ENCODE measurements around the gene TSSK2. TPM values are rescaled to one million over a fixed set of nuclear protein-coding genes. Genes with fewer than 3 reads are reported as not detected.

TSSK2 gene
- total and polyA plus RNA-seq, 2 experiments from 2014 or later = not detected

DNA sequence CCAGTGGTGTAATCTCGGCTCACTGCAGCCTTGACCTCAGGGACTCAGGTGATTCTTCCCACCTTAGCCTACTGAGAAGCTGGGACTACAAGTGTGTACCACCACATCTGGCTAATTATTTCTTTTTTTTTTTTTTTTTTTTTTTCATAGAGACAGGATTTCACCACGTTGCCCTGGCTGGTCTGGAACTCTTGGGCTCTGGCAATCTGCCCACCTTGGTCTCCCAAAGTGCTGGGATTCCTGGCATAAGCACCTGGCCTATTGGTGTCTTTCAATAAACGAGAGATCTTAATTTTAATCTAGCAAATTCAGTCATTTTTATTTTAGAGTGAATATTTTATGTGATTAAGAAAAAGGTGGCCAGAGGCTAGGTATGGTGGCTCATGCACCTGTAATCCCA lies 49.0 kb upstream of the TSSK2 start:
- DNase-seq (ENCODE audit: low spot score) = no peak
- H3K27me3 ChIP-seq (ENCODE audit: insufficient read depth) = no peaks in the 10 kb centered on the region
- peaks cover 6% of the 10 kb centered on the region; the same call in 1 of the 2 replicates for H4K20me1 ChIP-seq (replicated peaks; ENCODE audit: insufficient read depth)
- H3K9me3 Mint-ChIP-seq = peaks cover 5% of the 10 kb centered on the region; the same call in 2 of the 3 replicates
- peaks cover 30% of the 10 kb centered on the region for H3K36me3 Mint-ChIP-seq (ENCODE audit: low read depth)
- H3K4me3 ChIP-seq = no peak overlapping the region
- H3K27ac Mint-ChIP-seq = no peak overlapping the region
- no peak for ATAC-seq
- H3K4me2 ChIP-seq = no peak overlapping the region
- peaks cover 5% of the 10 kb centered on the region; the same call in 1 of the 2 replicates for H3K4me1 ChIP-seq (ENCODE audit: insufficient read depth)
- H3K79me2 ChIP-seq (replicated peaks; ENCODE audit: insufficient read depth) = peaks cover 3% of the 10 kb centered on the region; the same call in 1 of the 2 replicates
- no peaks in the 10 kb centered on the region for H3F3A ChIP-seq (replicated peaks; ENCODE audit: low read depth)
- H3K9me2 ChIP-seq (ENCODE audit: insufficient read depth) = no peaks in the 10 kb centered on the region
- H3K4me3 Mint-ChIP-seq = no peak overlapping the region
- H2AFZ ChIP-seq = no peak overlapping the region
- H3K4me1 Mint-ChIP-seq = peaks cover 4% of the 10 kb centered on the region
- no peak overlapping the region for H3K27ac ChIP-seq (ENCODE audit: low read depth)
- TF ChIP-seq, protein P1, sequence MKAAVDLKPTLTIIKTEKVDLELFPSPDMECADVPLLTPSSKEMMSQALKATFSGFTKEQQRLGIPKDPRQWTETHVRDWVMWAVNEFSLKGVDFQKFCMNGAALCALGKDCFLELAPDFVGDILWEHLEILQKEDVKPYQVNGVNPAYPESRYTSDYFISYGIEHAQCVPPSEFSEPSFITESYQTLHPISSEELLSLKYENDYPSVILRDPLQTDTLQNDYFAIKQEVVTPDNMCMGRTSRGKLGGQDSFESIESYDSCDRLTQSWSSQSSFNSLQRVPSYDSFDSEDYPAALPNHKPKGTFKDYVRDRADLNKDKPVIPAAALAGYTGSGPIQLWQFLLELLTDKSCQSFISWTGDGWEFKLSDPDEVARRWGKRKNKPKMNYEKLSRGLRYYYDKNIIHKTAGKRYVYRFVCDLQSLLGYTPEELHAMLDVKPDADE (IDR thresholded peaks at IDR 0.05) = no peak
- TF ChIP-seq, protein P2, sequence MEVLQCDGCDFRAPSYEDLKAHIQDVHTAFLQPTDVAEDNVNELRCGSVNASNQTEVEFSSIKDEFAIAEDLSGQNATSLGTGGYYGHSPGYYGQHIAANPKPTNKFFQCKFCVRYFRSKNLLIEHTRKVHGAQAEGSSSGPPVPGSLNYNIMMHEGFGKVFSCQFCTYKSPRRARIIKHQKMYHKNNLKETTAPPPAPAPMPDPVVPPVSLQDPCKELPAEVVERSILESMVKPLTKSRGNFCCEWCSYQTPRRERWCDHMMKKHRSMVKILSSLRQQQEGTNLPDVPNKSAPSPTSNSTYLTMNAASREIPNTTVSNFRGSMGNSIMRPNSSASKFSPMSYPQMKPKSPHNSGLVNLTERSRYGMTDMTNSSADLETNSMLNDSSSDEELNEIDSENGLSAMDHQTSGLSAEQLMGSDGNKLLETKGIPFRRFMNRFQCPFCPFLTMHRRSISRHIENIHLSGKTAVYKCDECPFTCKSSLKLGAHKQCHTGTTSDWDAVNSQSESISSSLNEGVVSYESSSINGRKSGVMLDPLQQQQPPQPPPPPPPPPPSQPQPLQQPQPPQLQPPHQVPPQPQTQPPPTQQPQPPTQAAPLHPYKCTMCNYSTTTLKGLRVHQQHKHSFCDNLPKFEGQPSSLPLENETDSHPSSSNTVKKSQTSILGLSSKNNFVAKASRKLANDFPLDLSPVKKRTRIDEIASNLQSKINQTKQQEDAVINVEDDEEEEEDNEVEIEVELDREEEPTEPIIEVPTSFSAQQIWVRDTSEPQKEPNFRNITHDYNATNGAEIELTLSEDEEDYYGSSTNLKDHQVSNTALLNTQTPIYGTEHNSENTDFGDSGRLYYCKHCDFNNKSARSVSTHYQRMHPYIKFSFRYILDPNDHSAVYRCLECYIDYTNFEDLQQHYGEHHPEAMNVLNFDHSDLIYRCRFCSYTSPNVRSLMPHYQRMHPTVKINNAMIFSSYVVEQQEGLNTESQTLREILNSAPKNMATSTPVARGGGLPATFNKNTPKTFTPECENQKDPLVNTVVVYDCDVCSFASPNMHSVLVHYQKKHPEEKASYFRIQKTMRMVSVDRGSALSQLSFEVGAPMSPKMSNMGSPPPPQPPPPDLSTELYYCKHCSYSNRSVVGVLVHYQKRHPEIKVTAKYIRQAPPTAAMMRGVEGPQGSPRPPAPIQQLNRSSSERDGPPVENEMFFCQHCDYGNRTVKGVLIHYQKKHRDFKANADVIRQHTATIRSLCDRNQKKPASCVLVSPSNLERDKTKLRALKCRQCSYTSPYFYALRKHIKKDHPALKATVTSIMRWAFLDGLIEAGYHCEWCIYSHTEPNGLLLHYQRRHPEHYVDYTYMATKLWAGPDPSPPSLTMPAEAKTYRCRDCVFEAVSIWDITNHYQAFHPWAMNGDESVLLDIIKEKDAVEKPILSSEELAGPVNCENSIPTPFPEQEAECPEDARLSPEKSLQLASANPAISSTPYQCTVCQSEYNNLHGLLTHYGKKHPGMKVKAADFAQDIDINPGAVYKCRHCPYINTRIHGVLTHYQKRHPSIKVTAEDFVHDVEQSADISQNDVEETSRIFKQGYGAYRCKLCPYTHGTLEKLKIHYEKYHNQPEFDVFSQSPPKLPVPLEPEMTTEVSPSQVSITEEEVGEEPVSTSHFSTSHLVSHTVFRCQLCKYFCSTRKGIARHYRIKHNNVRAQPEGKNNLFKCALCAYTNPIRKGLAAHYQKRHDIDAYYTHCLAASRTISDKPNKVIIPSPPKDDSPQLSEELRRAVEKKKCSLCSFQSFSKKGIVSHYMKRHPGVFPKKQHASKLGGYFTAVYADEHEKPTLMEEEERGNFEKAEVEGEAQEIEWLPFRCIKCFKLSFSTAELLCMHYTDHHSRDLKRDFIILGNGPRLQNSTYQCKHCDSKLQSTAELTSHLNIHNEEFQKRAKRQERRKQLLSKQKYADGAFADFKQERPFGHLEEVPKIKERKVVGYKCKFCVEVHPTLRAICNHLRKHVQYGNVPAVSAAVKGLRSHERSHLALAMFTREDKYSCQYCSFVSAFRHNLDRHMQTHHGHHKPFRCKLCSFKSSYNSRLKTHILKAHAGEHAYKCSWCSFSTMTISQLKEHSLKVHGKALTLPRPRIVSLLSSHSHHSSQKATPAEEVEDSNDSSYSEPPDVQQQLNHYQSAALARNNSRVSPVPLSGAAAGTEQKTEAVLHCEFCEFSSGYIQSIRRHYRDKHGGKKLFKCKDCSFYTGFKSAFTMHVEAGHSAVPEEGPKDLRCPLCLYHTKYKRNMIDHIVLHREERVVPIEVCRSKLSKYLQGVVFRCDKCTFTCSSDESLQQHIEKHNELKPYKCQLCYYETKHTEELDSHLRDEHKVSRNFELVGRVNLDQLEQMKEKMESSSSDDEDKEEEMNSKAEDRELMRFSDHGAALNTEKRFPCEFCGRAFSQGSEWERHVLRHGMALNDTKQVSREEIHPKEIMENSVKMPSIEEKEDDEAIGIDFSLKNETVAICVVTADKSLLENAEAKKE (CRISPR knock-in tag; IDR thresholded peaks at IDR 0.05) = no peak
- no peak for TF ChIP-seq JUNB (IDR thresholded peaks at IDR 0.05; ENCODE audit: unreplicated experiment)
- no peak for TF ChIP-seq ZNF331 (CRISPR knock-in tag; IDR thresholded peaks at IDR 0.05; ENCODE audit: low read depth)
- TF ChIP-seq, protein P3, sequence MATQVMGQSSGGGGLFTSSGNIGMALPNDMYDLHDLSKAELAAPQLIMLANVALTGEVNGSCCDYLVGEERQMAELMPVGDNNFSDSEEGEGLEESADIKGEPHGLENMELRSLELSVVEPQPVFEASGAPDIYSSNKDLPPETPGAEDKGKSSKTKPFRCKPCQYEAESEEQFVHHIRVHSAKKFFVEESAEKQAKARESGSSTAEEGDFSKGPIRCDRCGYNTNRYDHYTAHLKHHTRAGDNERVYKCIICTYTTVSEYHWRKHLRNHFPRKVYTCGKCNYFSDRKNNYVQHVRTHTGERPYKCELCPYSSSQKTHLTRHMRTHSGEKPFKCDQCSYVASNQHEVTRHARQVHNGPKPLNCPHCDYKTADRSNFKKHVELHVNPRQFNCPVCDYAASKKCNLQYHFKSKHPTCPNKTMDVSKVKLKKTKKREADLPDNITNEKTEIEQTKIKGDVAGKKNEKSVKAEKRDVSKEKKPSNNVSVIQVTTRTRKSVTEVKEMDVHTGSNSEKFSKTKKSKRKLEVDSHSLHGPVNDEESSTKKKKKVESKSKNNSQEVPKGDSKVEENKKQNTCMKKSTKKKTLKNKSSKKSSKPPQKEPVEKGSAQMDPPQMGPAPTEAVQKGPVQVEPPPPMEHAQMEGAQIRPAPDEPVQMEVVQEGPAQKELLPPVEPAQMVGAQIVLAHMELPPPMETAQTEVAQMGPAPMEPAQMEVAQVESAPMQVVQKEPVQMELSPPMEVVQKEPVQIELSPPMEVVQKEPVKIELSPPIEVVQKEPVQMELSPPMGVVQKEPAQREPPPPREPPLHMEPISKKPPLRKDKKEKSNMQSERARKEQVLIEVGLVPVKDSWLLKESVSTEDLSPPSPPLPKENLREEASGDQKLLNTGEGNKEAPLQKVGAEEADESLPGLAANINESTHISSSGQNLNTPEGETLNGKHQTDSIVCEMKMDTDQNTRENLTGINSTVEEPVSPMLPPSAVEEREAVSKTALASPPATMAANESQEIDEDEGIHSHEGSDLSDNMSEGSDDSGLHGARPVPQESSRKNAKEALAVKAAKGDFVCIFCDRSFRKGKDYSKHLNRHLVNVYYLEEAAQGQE (IDR thresholded peaks at IDR 0.05; ENCODE audit: unreplicated experiment) = no peak
- H3K27me3 Mint-ChIP-seq (ENCODE audit: insufficient read depth, low read depth, poor library complexity) = peaks cover 6% of the 10 kb centered on the region
- no peaks in the 10 kb centered on the region for H3K36me3 ChIP-seq (ENCODE audit: insufficient read depth)

All from GM23338 (cell line).